OCI-M1 (cell line): ENCODE results near the gene FOXR1.

Experiments used
- DNase-seq: peaks from one replicate; lab custom pipeline; 2025; lab: John Stamatoyannopoulos, UW

Gene FOXR1

GRCh38 chr11:118971646-118972045, at the start of gene FOXR1:
FOXR1 (plus strand) TSS chr11:118971761; CDS start chr11:118971932, 171 bp downstream.
- no peak for DNase-seq

- no peak for DNase-seq
Measured at GRCh38 chr11:118921929-118922744, 49.4 kb upstream of the FOXR1 start.

GRCh38 chr11:118922745-118923627, 48.6 kb upstream of the FOXR1 start:
- DNase-seq = no peak

- peak; percentile 52 for DNase-seq
Measured at GRCh38 chr11:118923721-118924587, 47.6 kb upstream of the FOXR1 start.

- peak; percentile 67 for DNase-seq
Measured at GRCh38 chr11:118924591-118925585, 46.7 kb upstream of the FOXR1 start.

- no peak for DNase-seq
Measured at GRCh38 chr11:118927554-118928100, 43.9 kb upstream of the FOXR1 start.

GRCh38 chr11:118928101-118928869, 43.3 kb upstream of the FOXR1 start:
- peak; percentile 97 for DNase-seq

- DNase-seq = peak; percentile 82
Measured at GRCh38 chr11:118928870-118929500, 42.6 kb upstream of the FOXR1 start.

GRCh38 chr11:118929501-118930093, 42.0 kb upstream of the FOXR1 start:
- DNase-seq = peak; percentile 89

- DNase-seq = peak; percentile 96
Measured at GRCh38 chr11:118930094-118930712, 41.4 kb upstream of the FOXR1 start.

GRCh38 chr11:118931571-118931970, 40.0 kb upstream of the FOXR1 start:
- no peak for DNase-seq

- no peak for DNase-seq
Measured at GRCh38 chr11:118933486-118933885, 38.1 kb upstream of the FOXR1 start.

- DNase-seq = no peak
Measured at GRCh38 chr11:118935376-118935775, 36.2 kb upstream of the FOXR1 start.

- peak; percentile 26 for DNase-seq
Measured at GRCh38 chr11:118938491-118939403, 32.8 kb upstream of the FOXR1 start.

GRCh38 chr11:118939404-118939915, 32.1 kb upstream of the FOXR1 start:
- DNase-seq = no peak

- no peak for DNase-seq
Measured at GRCh38 chr11:118939953-118940598, 31.5 kb upstream of the FOXR1 start.
